Parathyroid adenoma (tissue), 2 donors: ENCODE results near the gene CPT1A.

Experiments used
- H2AFZ ChIP-seq: fragments of 300-600 bp; sonication (generic); one replicate; pipeline ENCODE4 v1.7.0; 2017; ENCODE audit warnings: antibody characterized with exemption, mild to moderate bottlenecking
- H3K27ac ChIP-seq: fragments of 300-600 bp; sonication (generic); one replicate; pipeline ENCODE4 v1.7.0; 2017
- H3K27me3 ChIP-seq: fragments of 300-600 bp; sonication (generic); one replicate; pipeline ENCODE4 v1.7.0; 2017; ENCODE audit warnings: low read length; ENCODE audit not compliant: control insufficient read depth, insufficient read depth
- H3K36me3 ChIP-seq: fragments of 300-600 bp; sonication (generic); one replicate; pipeline ENCODE4 v1.7.0; 2017; ENCODE audit warnings: low read length; ENCODE audit not compliant: control insufficient read depth, insufficient read depth
- H3K4me1 ChIP-seq: fragments of 300-600 bp; sonication (generic); one replicate; pipeline ENCODE4 v1.7.0; 2017; ENCODE audit warnings: control low read depth
- H3K4me2 ChIP-seq: fragments of 300-600 bp; sonication (generic); one replicate; pipeline ENCODE4 v1.7.0; 2017; ENCODE audit warnings: low read length
- H3K4me3 ChIP-seq: fragments of 300-600 bp; sonication (generic); one replicate; pipeline ENCODE4 v1.7.0; 2017; ENCODE audit warnings: low read depth, low read length
- H3K79me2 ChIP-seq: fragments of 300-600 bp; sonication (generic); one replicate; pipeline ENCODE4 v1.7.0; 2017; ENCODE audit warnings: control low read depth
- H3K9ac ChIP-seq: fragments of 300-600 bp; sonication (generic); one replicate; pipeline ENCODE4 v1.7.0; 2017; ENCODE audit warnings: mild to moderate bottlenecking
- H3K9me3 ChIP-seq: fragments of 300-600 bp; sonication (generic); one replicate; pipeline ENCODE4 v1.7.0; 2017; ENCODE audit warnings: low read length; ENCODE audit not compliant: control insufficient read depth
- TF ChIP-seq, protein P1 (sequence below): fragments of 300-600 bp; sonication (generic); IDR thresholded peaks from one replicate; pipeline ENCODE4 v1.7.0; 2017; ENCODE audit warnings: antibody characterized with exemption, mild to moderate bottlenecking
- donor health status: primary hyperparathyroidism.

Gene CPT1A

DNA sequence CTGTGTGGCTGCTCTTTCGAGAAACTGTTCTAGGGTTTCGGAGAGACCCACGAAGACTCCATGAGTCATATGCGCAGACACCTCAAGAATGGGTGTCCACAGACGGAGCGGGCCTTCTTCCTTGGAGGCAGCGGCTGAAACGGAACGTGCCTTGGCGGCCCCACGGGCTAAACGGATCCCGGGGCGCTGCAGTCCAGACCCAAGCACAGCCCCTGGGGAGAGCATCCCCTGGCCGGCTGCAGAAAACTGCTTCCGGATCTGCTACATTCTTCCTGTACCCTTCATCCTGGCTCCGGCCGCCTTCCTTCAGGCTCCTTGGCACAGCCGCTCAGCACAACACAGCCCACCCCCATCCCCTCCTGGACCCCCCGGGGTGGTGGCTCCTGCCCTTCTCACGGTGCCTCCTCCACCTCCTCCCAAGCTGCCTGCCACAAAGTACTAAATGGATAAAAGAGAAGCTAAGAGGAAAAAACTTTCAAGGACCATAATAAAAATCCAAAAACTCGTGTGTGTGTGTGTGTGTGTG, 25.4 kb downstream of the CPT1A start:
- no peaks in the 10 kb centered on the region for H3K9me3 ChIP-seq
- H2AFZ ChIP-seq = no peak overlapping the region
- no peak overlapping the region for H3K4me3 ChIP-seq
- no peaks in the 10 kb centered on the region for H3K36me3 ChIP-seq
- no peak overlapping the region for H3K9ac ChIP-seq
- H3K79me2 ChIP-seq = peaks cover 25% of the 10 kb centered on the region
- TF ChIP-seq, protein P1, sequence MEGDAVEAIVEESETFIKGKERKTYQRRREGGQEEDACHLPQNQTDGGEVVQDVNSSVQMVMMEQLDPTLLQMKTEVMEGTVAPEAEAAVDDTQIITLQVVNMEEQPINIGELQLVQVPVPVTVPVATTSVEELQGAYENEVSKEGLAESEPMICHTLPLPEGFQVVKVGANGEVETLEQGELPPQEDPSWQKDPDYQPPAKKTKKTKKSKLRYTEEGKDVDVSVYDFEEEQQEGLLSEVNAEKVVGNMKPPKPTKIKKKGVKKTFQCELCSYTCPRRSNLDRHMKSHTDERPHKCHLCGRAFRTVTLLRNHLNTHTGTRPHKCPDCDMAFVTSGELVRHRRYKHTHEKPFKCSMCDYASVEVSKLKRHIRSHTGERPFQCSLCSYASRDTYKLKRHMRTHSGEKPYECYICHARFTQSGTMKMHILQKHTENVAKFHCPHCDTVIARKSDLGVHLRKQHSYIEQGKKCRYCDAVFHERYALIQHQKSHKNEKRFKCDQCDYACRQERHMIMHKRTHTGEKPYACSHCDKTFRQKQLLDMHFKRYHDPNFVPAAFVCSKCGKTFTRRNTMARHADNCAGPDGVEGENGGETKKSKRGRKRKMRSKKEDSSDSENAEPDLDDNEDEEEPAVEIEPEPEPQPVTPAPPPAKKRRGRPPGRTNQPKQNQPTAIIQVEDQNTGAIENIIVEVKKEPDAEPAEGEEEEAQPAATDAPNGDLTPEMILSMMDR = no peak
- H3K4me1 ChIP-seq = peaks cover 3% of the 10 kb centered on the region
- H3K27ac ChIP-seq = no peak overlapping the region
- no peaks in the 10 kb centered on the region for H3K27me3 ChIP-seq
- H3K4me2 ChIP-seq = no peak overlapping the region

DNA sequence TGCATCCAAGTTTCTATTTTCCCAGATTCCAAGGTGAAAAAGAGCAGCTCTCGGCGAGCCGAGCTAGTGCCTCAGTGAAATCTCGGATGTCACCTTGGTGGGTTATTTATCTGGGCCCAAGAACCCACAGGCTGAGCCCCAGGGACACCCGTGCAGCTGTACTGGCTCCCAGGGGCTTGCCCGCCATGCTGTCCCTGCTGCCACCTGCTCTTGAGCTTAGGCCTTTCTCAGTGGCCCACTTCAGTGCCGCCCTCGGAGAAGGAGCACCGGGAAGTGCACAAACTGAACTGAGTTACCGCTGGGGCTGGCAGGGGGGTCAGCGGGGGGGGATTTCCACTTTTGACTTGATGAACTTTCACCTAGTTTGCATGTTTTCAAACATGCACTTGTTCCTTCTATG, 27.9 kb downstream of the CPT1A start:
- Histone ChIP-seq H2AFZ (no peak overlapping the region), H3K4me1 (peaks cover 5% of the 10 kb centered on the region), H3K27ac (no peak overlapping the region), H3K4me2 (no peak overlapping the region), H3K36me3 (no peaks in the 10 kb centered on the region), H3K4me3 (no peak overlapping the region), H3K79me2 (peaks cover 9% of the 10 kb centered on the region), H3K9ac (no peak overlapping the region), H3K9me3 (no peaks in the 10 kb centered on the region), H3K27me3 (no peaks in the 10 kb centered on the region)
- TF ChIP-seq, protein P1 = no peak

DNA sequence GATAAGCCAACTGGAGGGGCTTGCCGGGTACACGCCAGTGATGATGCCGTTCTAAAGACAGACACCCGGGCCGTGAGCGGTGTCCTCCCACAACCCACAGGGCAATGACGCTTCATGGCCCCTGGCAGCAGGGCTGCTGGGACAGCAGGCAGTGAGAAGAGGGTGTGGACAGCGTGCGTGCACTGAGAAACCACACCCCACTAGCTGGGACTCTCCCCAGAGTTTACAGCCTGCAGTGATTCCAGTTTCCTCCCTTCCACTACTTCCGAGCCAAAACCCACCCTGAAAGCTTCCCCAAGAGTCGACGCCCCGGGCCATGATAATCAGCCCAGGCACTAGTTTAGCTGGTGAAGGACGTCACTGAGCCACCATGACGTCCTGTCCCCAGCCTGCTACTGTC, 29.2 kb downstream of the CPT1A start:
- Histone ChIP-seq H3K4me3 (no peak overlapping the region), H2AFZ (no peak overlapping the region), H3K27ac (no peak overlapping the region), H3K9me3 (no peaks in the 10 kb centered on the region), H3K4me1 (peaks cover 5% of the 10 kb centered on the region), H3K27me3 (no peaks in the 10 kb centered on the region), H3K4me2 (no peak overlapping the region), H3K9ac (no peak overlapping the region), H3K36me3 (no peaks in the 10 kb centered on the region), H3K79me2 (peaks cover 4% of the 10 kb centered on the region)
- TF ChIP-seq, protein P1 = no peak

DNA sequence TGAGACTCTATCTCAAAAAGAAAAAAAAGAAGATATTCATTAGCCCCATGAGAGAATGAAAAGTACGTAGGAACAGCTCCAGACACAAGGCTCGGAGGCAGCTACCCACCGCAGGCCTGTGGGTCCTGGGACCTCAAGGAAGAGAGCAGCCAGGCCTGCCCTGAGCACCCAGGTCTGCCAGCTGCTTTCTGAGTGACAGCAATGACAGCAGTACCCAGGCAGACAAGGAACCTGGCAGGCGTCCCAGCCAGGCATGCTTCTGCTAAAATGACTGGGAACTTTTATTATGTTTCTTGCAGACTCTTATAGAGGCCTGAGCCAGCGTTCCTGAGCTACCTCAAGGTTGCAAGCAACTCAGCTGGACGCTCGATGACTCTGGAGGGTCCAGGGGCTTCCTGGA, 31.6 kb downstream of the CPT1A start:
- Histone ChIP-seq H3K27me3 (no peaks in the 10 kb centered on the region), H3K4me2 (no peak overlapping the region), H3K9ac (no peak overlapping the region), H3K79me2 (no peaks in the 10 kb centered on the region), H3K27ac (no peak overlapping the region), H2AFZ (no peak overlapping the region), H3K9me3 (no peaks in the 10 kb centered on the region), H3K4me1 (peaks cover 2% of the 10 kb centered on the region), H3K4me3 (no peak overlapping the region), H3K36me3 (no peaks in the 10 kb centered on the region)
- TF ChIP-seq, protein P1 = no peak

DNA sequence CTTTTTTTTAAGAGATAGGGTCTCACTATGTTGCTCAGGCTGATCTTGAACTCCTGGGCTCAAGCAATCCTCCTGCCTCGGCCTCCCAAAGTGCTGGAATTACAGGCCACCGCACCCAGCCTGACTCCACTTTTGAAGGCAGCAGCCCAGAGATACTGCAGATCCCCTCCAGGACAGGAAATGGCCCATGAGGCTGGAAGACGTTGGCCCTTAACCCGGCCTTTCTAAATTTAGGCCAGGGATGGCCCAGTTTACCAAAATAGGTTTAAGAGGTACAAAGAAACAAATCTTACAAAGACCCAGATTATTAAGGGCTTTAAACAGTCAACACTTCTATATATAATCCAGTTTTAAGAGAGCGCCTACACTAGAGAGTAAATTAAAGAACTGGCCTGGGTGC, 32.2 kb downstream of the CPT1A start:
- Histone ChIP-seq H3K4me2 (no peak overlapping the region), H3K4me1 (peaks cover 2% of the 10 kb centered on the region), H3K79me2 (peaks cover 3% of the 10 kb centered on the region), H3K4me3 (no peak overlapping the region), H2AFZ (no peak overlapping the region), H3K27me3 (no peaks in the 10 kb centered on the region), H3K9ac (no peak overlapping the region), H3K9me3 (no peaks in the 10 kb centered on the region), H3K27ac (no peak overlapping the region), H3K36me3 (no peaks in the 10 kb centered on the region)
- TF ChIP-seq, protein P1 = no peak
